TTC549 (cell line): ENCODE results near the gene ZNF653.
A peak's percentile ranks its signal among the peaks of the same experiment; 100 is the strongest.

Experiments used
- FAIRE-seq: peaks from 2 replicates; lab custom pipeline; 2012; peaks lifted over from hg19 to GRCh38; lab: Jason Lieb, UNC

Gene ZNF653, protein sequence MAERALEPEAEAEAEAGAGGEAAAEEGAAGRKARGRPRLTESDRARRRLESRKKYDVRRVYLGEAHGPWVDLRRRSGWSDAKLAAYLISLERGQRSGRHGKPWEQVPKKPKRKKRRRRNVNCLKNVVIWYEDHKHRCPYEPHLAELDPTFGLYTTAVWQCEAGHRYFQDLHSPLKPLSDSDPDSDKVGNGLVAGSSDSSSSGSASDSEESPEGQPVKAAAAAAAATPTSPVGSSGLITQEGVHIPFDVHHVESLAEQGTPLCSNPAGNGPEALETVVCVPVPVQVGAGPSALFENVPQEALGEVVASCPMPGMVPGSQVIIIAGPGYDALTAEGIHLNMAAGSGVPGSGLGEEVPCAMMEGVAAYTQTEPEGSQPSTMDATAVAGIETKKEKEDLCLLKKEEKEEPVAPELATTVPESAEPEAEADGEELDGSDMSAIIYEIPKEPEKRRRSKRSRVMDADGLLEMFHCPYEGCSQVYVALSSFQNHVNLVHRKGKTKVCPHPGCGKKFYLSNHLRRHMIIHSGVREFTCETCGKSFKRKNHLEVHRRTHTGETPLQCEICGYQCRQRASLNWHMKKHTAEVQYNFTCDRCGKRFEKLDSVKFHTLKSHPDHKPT

DNA sequence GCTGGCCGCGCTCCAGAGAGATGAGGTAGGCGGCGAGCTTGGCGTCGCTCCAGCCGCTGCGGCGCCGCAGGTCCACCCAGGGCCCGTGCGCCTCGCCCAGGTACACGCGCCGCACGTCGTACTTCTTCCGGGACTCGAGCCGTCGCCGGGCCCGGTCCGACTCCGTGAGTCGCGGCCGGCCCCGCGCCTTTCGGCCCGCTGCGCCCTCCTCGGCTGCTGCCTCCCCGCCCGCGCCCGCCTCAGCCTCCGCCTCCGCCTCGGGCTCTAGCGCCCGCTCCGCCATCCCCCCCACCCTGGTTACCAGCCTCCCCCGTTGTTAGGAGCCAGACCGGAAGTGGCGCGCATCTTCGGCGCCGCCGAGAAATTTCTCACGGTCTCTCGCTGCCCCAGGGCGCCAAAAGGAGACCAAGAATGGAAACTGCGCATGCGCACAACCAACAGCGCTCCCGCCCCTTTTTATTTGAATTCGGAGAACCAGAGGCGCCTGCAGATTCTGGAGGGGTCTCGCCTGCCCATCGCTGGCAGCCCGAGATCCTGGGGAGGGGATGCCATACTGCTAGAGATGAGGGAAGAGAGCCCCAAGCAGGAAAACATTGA is at the start of gene ZNF653:
TSS of gene ZNF653 (minus strand) at position 336 of the 597 bp plus-strand sequence. CDS start at position 283, 53 bp downstream.
- FAIRE-seq = peak; percentile 25

DNA sequence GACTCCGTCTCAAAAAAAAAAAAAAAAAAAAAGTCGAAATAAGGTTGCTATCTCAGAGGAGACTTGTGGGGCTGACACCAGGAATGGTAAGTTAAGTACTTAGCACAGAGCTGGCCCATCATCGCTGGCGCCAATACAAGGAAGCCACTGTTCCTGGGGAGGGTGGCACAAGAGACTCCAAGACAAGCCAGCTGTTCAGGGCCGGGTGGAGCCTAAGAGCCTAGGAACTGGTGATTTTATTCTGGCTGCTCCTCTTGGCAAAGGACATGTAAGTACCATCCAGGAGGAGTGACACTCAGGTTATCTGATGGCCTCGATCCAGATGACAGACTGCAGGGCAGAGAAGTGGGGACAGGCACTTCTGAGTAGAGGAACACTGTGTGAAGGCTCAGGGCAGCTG is 49.6 kb upstream of the ZNF653 start:
- FAIRE-seq = no peak

DNA sequence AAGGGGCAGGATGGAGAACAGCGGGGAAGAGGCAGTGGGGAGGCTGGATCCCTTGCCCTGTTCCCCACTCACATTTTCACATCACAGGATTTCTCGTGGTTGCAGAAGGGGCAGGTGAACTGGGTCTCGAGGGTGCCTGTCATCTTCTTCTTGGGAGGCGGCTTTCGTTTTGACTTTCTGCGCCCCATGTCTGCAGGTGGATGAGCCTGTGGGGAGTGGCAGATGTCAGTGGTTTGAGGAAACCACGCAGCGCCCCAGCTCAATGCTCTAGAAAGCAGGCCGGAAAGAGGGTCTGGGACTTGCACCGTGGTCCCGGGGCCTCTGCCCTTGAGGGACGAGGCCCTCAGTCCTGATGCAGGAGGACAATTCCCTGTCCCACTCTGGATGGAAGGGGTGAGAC is 48.5 kb upstream of the ZNF653 start:
- no peak for FAIRE-seq

DNA sequence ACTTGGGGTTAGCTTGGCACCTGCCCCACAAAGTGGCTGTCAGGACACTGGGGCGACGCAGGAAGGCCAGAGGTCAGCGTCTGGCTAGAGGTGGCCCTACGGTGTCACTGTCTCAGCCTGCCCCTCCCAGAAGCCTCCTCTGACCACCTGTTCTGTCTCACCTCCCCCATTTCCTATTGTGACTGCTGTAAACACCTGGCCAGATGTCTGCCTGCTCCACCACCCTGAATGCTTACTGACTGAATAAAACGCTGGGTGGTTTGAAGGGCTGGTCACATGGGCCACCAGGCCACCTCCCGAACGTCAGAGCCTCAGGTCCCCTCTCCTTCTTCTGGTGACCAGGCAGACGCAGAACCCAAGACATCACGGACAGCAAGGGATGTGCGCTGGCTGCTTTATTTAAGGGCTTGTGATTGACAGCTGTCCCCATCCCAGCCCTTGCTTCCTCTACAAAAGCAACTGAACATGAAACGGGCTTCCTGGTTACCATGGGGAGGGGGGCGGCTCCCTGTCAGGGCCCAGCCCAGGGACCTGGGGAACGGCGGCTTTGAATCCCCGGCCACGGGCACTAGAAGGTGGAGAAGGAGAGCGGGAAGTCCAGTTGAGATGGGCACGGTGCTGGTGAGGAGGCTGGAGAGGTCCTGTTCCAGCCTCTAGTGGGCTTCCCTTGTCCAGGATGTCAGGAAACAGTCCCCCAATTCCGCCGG is 47.2 kb upstream of the ZNF653 start:
- FAIRE-seq = no peak

DNA sequence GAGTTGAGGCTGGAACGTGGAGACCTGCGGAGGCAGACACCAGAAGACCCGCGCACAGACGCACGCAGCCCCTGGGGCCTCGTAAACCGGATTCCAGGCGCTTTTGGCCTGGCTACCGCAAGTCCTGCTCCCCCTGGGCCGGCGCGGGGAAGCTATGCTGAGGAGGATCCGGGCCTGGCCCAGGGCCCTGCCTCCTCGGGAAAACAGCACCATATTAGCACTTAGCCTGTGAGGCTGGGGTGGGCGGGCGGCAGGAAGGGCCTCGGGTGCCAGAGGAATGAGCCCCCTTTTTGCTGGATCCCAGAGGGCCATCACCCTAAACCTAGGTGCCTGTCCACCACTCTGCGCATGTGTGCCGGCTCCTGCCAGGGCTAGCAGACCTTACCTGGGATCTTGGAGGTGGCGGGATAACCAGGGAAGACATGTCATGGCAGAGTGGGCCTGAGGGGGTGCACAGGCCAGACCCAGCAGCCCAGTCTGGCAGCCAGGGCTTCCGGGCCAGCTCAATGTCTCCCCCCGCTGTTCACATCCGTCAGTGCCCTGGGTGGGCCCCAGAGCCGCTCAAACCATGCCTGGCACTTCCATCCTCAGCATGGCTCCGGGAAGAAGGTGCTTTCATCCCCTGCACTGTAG is 46.1 kb upstream of the ZNF653 start:
- FAIRE-seq = no peak

DNA sequence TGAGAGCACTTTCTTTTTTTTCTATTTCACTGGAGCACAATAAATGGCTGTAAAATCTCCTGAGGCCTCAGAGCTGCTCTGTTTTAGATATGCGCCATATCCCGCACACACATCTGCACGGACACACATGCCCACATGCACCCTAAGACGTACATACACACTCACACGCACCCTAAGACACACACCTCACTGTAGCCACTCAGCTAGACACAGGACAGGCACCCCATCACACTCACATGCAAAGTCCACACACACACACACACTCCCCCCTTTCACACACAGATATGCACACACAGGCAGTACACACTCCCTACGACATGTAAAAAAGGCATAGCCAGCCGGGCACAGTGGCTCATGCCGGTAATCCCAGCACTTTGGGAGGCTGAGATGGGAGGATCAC is 44.6 kb upstream of the ZNF653 start:
- FAIRE-seq = no peak

DNA sequence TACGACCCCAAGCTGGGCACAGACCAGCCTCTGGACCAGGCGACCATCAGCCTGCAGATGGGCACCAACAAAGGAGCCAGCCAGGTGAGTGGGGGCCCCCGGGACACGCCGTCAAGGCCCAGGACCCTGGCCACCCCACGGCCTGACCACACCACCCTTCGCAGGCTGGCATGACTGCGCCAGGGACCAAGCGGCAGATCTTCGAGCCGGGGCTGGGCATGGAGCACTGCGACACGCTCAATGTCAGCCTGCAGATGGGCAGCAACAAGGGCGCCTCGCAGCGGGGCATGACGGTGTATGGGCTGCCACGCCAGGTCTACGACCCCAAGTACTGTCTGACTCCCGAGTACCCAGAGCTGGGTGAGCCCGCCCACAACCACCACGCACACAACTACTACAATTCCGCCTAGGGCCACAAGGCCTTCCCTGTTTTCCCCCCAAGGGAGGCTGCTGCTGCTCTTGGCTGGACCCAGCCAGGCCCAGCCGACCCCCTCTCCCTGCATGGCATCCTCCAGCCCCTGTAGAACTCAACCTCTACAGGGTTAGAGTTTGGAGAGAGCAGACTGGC is 43.8 kb upstream of the ZNF653 start:
- FAIRE-seq = no peak

DNA sequence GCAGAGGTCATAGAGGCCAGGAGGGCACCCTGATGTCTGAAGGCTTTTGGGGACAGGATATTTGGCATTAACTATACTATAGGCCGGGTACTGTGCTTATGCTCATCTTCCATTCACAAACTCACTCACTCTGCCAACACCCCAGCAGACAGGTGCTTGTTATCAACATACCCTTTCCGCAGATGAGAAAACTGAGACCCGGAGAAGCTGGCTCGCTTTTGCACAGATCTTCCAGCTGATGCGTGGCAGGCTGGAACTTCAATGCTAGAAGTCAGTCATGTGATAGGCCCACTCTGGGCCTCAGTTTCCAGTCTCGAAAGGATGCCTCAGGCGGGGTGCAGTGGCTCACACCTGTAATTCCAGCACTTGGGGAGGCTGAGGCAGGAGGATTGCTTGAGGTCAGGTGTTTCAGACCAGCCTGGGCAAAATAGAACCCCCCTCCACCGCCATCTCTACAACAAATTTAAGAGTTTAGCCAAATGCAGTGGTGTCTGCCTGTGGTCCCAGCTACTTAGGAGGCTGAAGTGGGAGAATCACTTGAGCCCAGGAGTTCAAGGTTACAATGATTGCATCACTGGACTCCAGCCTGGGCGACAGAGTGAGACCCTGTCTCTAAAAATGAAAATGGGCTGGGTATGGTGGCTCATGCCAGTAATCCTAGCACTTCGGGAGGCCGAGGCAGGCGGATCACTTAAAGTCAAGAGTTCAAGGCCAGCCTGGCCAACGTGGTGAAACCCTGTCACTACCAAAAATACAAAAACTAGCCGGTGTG is 42.5 kb upstream of the ZNF653 start:
- FAIRE-seq = no peak

DNA sequence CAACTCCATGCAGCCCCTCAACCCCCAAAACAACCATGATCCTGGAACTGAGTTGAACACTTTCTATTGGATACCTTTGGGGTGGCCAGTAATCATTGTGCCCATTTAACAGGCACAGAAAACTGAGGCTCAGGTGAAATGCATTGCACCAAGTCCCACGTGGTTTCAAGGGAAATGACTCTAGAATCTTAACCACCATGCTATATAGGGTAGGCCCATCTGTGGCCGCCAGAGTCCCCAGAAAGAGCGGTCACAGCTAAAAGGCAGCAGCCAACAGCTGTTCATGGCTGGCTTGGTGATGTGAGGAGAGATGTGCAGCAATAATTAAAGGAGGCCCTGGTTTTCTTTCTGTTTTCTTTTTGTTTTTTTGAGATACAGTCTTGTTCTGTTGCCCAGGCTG is 35.6 kb upstream of the ZNF653 start:
- no peak for FAIRE-seq

DNA sequence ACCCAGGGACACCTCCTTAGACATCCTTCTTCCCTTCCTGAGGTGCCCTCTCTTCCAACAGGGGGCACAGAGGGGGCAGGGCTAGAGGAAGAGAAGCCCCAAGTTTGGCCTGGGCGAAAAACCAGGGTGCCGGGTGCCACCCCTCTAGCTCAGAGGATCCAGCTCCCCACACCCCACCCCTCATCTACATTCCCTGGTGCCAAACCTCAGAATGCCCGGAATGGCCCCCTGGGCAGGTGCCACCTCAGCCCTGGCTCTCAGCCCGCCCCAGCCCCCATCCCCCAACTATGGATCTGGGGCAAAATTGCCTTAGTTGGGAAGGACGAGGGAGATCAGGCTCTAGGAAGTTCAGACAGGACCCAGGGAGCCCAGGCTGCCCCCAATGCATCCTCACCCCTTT is 35.0 kb upstream of the ZNF653 start:
- no peak for FAIRE-seq

DNA sequence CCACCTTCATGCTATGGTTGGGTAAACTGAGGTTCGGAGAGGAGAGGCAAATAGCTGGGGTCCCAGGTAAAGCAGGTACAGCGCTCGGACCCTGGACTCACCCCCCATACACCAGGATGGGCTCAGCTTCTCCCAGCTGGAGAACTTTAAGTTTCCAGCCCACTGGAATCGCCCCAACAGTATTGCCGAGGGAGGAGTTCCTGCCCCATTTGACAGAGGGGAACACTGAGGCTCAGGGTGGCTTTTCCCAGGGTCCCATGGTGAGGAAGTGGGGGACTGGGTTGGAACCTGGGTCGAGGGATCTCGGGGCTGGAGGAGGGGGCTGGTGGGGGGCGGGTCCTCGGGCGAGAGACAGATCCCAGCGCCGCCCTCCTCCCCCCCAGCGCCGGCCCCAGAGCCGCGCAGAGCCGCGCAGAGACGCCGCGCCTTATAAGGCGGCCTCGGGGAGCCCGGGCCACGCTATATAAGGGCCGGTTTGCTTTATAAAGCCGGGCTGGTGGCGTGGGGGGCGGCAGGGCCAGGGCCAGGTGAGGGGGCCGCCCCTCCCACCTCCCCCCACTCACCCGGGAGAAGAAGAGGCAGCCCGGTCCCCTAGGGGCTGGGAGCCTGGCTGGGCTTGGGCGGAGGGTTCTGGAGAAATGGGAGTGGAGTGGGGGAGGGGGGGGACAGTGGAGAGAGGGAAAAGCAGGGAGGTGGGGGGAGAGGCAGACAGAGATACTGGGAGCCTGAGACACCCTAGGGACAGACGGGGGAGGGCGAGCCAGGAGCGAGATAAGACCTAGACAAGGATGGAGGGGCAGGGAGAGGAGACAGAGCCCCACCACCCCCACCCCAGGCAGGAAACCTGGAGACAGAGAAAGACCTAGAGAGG is 34.1 kb upstream of the ZNF653 start:
- FAIRE-seq = no peak

DNA sequence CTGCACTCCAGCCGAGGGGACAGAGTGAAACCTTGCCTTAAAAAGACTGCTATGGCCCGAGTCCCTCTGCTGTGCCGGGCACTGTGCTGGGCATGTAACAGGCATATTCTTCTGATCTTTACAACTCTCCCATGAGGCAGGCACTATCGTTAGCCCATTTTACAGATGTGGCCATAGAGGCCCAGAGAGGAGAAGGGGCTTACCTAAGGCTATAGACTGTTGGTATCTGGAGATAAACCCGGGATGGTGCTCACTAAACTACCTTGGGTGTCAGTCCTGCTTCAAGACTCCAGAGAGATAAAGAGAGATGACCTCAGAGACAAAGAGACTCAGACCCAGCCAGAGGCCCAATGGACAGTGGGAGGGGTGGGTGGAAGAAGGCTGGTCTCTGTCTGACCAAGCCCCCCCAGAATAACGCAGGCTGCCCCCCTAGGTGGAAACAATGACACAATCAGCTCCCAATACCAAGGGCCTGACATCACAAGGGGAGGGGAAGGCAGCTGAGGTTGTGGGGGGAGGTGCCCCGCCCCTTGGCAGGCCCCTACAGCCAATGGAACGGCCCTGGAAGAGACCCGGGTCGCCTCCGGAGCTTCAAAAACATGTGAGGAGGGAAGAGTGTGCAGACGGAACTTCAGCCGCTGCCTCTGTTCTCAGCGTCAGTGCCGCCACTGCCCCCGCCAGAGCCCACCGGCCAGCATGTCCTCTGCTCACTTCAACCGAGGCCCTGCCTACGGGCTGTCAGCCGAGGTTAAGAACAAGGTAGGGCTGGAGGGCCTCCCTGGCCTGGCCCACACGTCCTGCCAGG is 32.8 kb upstream of the ZNF653 start, which contains the start of gene CNN1:
TSS of gene CNN1 (plus strand) at position 620 of the 805 bp plus-strand sequence. CDS start at position 697, 77 bp downstream.
- no peak for FAIRE-seq

DNA sequence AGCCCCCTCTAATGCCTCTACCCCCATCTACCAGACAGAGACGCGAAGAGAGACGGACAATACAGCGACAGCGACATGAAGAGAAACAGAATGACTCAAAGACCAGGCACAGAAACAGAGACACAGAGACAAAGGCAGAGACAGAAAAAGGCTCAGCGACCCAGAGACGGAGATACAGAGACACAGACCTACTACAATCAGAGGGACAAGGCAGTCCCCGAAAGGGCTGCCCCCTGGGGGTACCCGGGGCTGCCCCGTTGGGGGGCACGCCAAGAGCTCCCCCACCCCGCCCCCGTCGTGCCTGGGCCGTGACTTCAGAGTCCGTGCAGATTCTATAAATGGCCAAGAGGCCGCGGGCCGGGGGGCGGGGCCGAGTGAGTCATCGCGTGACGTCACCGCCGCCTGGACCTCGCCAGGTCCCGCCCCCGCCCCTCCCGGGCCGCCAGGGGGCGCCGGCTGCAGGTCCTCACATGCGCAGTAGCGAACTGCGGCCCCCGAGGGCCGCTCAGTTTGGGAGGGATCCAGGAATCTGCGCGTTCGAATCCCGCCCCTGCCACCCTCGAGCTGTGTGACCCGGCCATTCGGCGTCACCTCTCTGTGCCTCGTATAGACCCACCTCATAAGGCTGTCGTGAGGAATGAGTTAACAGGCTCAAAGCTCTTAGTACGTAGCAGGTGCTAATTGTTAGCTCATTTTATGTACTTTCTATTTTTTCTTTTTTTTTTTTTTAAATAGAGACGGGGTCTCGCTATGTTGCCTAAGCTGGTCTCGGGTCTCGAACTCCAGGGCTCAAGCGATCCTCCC is 30.4 kb upstream of the ZNF653 start:
- no peak for FAIRE-seq

DNA sequence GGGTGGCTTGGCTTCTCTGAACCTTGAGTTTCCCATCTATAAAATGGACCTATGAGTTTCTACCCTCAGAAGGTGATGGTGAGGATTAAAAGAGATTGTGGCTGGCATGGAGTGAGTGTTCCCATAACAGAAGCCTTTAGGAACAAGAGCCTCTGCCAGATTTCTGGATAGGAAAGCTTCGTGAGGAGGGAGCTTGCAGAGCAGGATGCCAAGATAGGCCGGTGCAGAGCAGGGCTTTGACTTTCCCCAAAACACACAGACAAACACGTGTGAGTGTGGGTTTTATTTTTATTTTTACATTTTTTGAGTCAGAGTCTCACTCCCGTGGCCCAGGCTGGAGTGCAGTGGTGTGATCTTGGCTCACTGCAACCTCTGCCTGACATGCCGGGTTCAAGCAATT is 29.3 kb upstream of the ZNF653 start:
- FAIRE-seq = no peak

DNA sequence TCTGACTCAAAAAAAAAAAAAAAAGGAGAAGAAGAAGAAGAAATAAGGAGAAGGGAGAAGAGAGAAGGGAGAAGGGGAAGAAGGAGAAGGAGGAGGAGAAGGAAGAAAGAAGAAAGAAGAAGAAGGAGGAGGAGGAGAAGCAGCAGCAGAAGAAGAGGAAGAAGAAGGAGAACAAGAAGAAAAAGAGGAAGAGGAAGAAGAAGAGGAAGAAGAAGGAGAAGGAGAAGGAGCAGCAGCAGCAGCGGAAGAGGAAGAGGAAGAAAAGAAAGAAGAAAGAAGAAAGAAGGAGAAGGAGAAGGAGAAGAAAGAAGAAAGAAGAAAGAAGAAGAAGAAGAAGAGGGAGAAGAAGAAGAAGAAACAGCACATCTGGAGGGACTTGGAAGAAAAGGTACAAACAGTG is 28.9 kb upstream of the ZNF653 start:
- no peak for FAIRE-seq

DNA sequence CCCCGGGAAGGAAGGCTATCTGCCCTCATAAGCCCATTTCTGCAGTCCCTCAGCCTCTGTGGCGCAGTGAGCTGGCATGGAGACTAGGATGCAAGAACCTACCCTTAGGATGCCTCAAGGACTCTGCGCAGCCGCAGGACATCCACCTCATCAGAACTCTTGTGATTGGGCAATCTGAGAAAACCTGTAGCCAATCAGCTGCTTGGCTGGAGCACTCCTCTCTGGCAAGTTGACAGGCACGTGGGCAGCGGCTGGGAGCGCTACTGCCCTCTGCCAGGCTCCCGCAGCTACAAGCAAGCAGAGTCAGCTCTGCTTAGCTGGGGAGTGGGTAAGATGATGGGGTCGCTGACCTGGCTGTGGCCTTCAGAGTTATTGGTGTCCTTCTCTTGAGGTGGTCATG is 24.8 kb upstream of the ZNF653 start:
- FAIRE-seq = no peak

DNA sequence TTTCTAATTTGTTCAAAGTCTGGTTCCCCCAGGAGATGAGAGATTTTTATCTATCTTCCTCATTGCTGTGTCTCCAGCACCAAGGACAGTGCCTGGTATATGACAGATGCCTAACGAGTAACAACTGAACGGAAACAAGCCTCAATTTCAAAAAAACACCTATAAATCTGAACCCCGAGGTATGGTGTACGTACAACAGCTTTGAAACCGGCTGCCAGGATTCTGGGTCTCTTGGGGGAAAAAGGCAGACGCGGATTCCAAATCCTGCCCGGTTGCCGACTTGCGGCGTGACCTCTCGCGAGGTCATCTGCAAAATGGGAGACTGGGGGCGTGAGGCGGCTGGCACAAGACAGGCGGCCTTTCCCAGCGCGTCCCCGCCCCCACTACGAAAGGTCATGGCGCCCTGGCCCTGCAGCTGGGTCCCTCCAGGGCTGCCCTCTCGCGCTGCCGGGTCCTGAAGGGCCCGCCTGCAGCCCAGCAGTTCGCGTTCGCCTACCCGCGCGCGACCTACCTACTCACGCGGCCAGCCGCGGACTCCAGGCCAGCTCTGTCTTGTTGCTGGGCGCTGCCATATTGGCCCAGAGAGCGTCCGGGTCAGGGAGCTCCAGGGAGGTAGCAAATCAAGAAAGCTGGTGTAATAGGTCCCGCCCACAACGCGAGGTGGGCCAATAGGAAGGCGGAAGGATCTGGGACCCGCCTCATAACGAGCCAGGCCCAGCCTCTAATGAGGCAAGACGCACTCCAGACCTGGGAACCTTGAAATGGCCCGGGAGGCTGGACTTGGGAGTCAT is 23.1 kb upstream of the ZNF653 start, which contains the start of gene ECSIT:
TSS of gene ECSIT (minus strand) at position 584 of the 791 bp plus-strand sequence. CDS start 9,964 bp downstream, outside the sequence.
- peak; percentile 93 for FAIRE-seq
